Measurements from ENCODE around the gene NFIL3. TPM values are rescaled to one million over a fixed set of nuclear protein-coding genes. Genes with fewer than 3 reads are reported as not detected.

NFIL3 gene
- total and polyA plus RNA-seq, 2 experiments from 2014 or later = 4.1 to 7.5 TPM

DNA sequence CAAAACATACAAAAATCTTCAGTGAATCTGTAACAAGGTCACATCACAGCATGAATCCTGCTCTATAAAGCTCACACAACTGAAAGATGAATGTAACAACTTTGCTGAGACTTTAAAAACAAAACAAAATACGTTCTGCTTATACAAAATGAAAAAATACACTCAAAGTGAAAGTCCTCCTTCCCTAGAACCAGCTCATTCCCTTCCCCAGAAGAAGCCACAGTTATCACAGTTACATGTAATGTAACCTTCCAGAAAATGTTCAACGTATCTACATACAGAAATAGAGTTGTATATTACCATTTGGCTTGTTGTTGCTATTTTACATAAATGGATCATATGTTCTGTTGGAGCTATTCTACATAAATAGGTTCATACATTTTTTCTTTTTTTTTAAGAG is 64.5 kb downstream of the NFIL3 start:
- no peak for ATAC-seq
- Histone ChIP-seq H3K4me3 (no peak overlapping the region), H3K27me3 (ENCODE audit: insufficient read depth) (no peaks in the 10 kb centered on the region), H3K9me2 (ENCODE audit: insufficient read depth) (0 out of 2 replicates have a peak, but pooled peaks cover 3% of the 10 kb centered on the region), H3K4me2 (no peak overlapping the region), H3K27ac (ENCODE audit: low read depth) (no peak overlapping the region), H3K4me1 (ENCODE audit: insufficient read depth) (peaks cover 18% of the 10 kb centered on the region), H3F3A (replicated peaks; ENCODE audit: low read depth) (no peaks in the 10 kb centered on the region), H2AFZ (no peak overlapping the region), H3K79me2 (replicated peaks; ENCODE audit: insufficient read depth) (peaks cover 66% of the 10 kb centered on the region), H3K36me3 (ENCODE audit: insufficient read depth) (peaks cover 2% of the 10 kb centered on the region; the same call in 1 of the 2 replicates), H4K20me1 (replicated peaks; ENCODE audit: insufficient read depth) (peaks cover 33% of the 10 kb centered on the region)
- peaks cover 6% of the 10 kb centered on the region; the same call in 2 of the 3 replicates for H3K9me3 Mint-ChIP-seq
- peaks cover 28% of the 10 kb centered on the region for H3K4me1 Mint-ChIP-seq
- H3K27me3 Mint-ChIP-seq (ENCODE audit: insufficient read depth, low read depth, poor library complexity) = peaks cover 12% of the 10 kb centered on the region
- peaks cover 25% of the 10 kb centered on the region for H3K36me3 Mint-ChIP-seq (ENCODE audit: low read depth)
- no peak overlapping the region for H3K4me3 Mint-ChIP-seq
- DNase-seq (ENCODE audit: low spot score) = no peak
- TF ChIP-seq ZNF462 (CRISPR knock-in tag; IDR thresholded peaks at IDR 0.05) (no peak), ZNF114 (CRISPR knock-in tag; IDR thresholded peaks at IDR 0.05) (no peak), CREB1 (CRISPR knock-in tag; IDR thresholded peaks at IDR 0.05; ENCODE audit: low read depth) (no peak), STAT1 (IDR thresholded peaks at IDR 0.05; ENCODE audit: unreplicated experiment) (no peak), EZH2 (IDR thresholded peaks at IDR 0.05; ENCODE audit: low read depth, unreplicated experiment) (no peak), POLR2AphosphoS5 (IDR thresholded peaks at IDR 0.05; ENCODE audit: low read depth) (no peak), NANOG (IDR thresholded peaks at IDR 0.05; ENCODE audit: borderline replicate concordance) (no peak), JUNB (IDR thresholded peaks at IDR 0.05; ENCODE audit: unreplicated experiment) (no peak), EZH2phosphoT487 (IDR thresholded peaks at IDR 0.05; ENCODE audit: unreplicated experiment) (no peak), ZNF331 (CRISPR knock-in tag; IDR thresholded peaks at IDR 0.05; ENCODE audit: low read depth) (no peak)
- TF ChIP-seq, protein P1, sequence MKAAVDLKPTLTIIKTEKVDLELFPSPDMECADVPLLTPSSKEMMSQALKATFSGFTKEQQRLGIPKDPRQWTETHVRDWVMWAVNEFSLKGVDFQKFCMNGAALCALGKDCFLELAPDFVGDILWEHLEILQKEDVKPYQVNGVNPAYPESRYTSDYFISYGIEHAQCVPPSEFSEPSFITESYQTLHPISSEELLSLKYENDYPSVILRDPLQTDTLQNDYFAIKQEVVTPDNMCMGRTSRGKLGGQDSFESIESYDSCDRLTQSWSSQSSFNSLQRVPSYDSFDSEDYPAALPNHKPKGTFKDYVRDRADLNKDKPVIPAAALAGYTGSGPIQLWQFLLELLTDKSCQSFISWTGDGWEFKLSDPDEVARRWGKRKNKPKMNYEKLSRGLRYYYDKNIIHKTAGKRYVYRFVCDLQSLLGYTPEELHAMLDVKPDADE (IDR thresholded peaks at IDR 0.05) = no peak
- TF ChIP-seq, protein P2, sequence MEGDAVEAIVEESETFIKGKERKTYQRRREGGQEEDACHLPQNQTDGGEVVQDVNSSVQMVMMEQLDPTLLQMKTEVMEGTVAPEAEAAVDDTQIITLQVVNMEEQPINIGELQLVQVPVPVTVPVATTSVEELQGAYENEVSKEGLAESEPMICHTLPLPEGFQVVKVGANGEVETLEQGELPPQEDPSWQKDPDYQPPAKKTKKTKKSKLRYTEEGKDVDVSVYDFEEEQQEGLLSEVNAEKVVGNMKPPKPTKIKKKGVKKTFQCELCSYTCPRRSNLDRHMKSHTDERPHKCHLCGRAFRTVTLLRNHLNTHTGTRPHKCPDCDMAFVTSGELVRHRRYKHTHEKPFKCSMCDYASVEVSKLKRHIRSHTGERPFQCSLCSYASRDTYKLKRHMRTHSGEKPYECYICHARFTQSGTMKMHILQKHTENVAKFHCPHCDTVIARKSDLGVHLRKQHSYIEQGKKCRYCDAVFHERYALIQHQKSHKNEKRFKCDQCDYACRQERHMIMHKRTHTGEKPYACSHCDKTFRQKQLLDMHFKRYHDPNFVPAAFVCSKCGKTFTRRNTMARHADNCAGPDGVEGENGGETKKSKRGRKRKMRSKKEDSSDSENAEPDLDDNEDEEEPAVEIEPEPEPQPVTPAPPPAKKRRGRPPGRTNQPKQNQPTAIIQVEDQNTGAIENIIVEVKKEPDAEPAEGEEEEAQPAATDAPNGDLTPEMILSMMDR (conservative IDR thresholded peaks at IDR 0.05; ENCODE audit: low read depth in 2 of 2) = no peak
- H3K27ac Mint-ChIP-seq = no peak overlapping the region

All from GM23338 (cell line).